Measurements from ENCODE around the gene SNED1. TPM values are rescaled to one million over a fixed set of nuclear protein-coding genes. Genes with fewer than 3 reads are reported as not detected.

SNED1 gene
- total RNA-seq, 4 donors from 2014 or later = 5.6 to 31.9 (median 13.2) TPM

GRCh38 chr2:241007880-241008710, 9.7 kb downstream of the SNED1 start:
- H3K36me3 ChIP-seq = peaks cover 6% of the 10 kb centered on the region
- H3K27ac ChIP-seq = no peak overlapping the region
- TF ChIP-seq CTCF (IDR thresholded peaks at IDR 0.05) (no peak), POLR2A (IDR thresholded peaks at IDR 0.05) (no peak), EP300 (IDR thresholded peaks at IDR 0.05) (no peak), POLR2AphosphoS5 (IDR thresholded peaks at IDR 0.05) (no peak)
- no peak overlapping the region for H3K4me3 ChIP-seq
- no peaks in the 10 kb centered on the region for H3K9me3 ChIP-seq
- peaks cover 16% of the 10 kb centered on the region for H3K27me3 ChIP-seq
- WGBS = 45% methylated on average over 14 of the region's 20 CpGs
- no peak for DNase-seq (ENCODE audit: low spot score in 2 of 2)
- peaks cover 29% of the 10 kb centered on the region for H3K4me1 ChIP-seq

- Histone ChIP-seq H3K9me3 (no peaks in the 10 kb centered on the region), H3K4me3 (no peak overlapping the region), H3K27ac (no peak overlapping the region), H3K4me1 (peaks cover 29% of the 10 kb centered on the region), H3K36me3 (no peaks in the 10 kb centered on the region), H3K27me3 (peaks cover 16% of the 10 kb centered on the region)
- peak in 1 of 2 donors; percentile 74 for DNase-seq (ENCODE audit: low spot score in 2 of 2)
- TF ChIP-seq POLR2AphosphoS5 (IDR thresholded peaks at IDR 0.05) (no peak), POLR2A (IDR thresholded peaks at IDR 0.05) (no peak), CTCF (IDR thresholded peaks at IDR 0.05) (no peak), EP300 (IDR thresholded peaks at IDR 0.05) (no peak)
- WGBS = 100% methylated on average over 2 of the region's 7 CpGs
These were observed 10.3 kb downstream of the SNED1 start for GRCh38 chr2:241008711-241009121.

GRCh38 chr2:241009191-241009590, 10.8 kb downstream of the SNED1 start:
- peaks cover 16% of the 10 kb centered on the region for H3K27me3 ChIP-seq

GRCh38 chr2:241009601-241010530, 11.4 kb downstream of the SNED1 start:
- peak overlapping the region; percentile 0 for H3K27ac ChIP-seq
- H3K9me3 ChIP-seq = no peaks in the 10 kb centered on the region
- 9% methylated on average over 6 of the region's 28 CpGs for WGBS
- DNase-seq (ENCODE audit: low spot score in 2 of 2) = peak; percentile 71 to 80
- H3K4me3 ChIP-seq = peak overlapping the region; percentile 23
- peaks cover 3% of the 10 kb centered on the region for H3K36me3 ChIP-seq
- peaks cover 29% of the 10 kb centered on the region for H3K4me1 ChIP-seq
- TF ChIP-seq CTCF (IDR thresholded peaks at IDR 0.05) = no peak
- no peak for TF ChIP-seq POLR2A (IDR thresholded peaks at IDR 0.05)
- TF ChIP-seq EP300 (IDR thresholded peaks at IDR 0.05) = no peak
- no peak for TF ChIP-seq POLR2AphosphoS5 (IDR thresholded peaks at IDR 0.05)
- peaks cover 16% of the 10 kb centered on the region for H3K27me3 ChIP-seq

More at GRCh38 chr2:241009191-241009590, 10.8 kb downstream of the SNED1 start:
- Histone ChIP-seq H3K27ac (peak overlapping the region; percentile 0), H3K4me3 (peak overlapping the region; percentile 23), H3K36me3 (no peaks in the 10 kb centered on the region), H3K9me3 (no peaks in the 10 kb centered on the region), H3K4me1 (peaks cover 29% of the 10 kb centered on the region)
- TF ChIP-seq EP300 (IDR thresholded peaks at IDR 0.05) = no peak
- no peak for TF ChIP-seq POLR2AphosphoS5 (IDR thresholded peaks at IDR 0.05)
- no peak for TF ChIP-seq CTCF (IDR thresholded peaks at IDR 0.05)
- no peak for TF ChIP-seq POLR2A (IDR thresholded peaks at IDR 0.05)
- no peak for DNase-seq (ENCODE audit: low spot score in 2 of 2)
- WGBS = 78% methylated on average over 2 of the region's 2 CpGs

Measured in suprapubic skin (tissue), 4 donors.